Hematopoietic multipotent progenitor cell treated with erythropoietin and hydrocortisone succinate and interleukin-3 and kit ligand, for 6 days (in vitro differentiated cells): ENCODE data around the gene RNF2.
"Not testable (repeated sequence)": the region's sequence is repeated elsewhere in the genome, so short reads cannot be mapped to it uniquely, and the experiment has no call there.

ENCODE experiments used
- DNase-seq: peaks from one replicate; pipeline ENCODE4 v3.0.0-alpha.2; 2015

The RNF2 gene

DNA sequence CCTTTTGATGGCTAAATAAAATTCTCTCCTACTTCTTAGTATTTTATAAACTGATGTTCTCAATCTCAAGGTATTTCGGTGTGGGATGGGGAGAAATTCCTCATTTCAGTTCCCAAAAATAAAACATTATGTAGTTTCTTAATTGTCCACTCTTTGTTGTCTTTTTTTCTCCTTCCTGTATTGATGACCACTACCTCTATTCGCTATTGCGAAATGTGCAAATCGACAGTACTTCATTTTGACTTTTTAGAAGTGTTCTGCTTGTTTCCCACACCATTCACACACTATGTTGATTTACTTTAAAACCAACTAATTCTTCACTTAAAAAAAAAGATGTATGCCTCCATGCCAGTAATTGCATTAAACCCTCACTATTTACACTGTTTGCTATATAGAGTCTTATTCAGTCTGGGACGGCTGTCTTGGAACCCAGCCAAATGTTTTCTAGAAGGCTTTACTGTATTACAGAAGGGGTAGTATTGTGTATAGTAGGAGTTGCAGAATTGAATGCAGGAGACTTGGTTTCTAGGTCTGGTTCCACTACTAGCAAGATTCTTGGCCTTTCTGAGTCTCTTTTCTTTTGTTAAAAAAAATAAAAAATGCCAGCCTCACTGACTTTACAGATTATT lies 5.6 kb downstream of the RNF2 start:
- peak; percentile 68 for DNase-seq

DNA sequence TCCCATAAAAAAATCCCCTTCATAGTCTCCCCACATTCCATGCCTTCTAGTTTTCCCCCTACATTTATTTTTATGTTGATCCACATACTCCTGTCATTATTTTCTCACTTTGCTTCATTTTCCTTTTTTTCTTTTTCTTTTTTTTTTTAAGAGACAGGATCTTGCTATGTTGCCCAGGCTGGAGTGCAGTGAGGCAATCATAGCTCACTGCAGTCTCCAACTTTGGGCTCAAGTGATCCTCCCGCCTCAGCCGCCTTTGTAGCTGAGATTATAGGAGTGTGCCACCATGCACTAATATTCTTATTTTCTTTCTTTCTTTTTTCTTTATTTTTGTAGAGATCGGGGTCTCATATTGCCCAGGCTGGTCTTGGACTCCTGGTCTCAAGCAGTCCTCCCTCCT lies 7.8 kb downstream of the RNF2 start:
- DNase-seq: no peak

DNA sequence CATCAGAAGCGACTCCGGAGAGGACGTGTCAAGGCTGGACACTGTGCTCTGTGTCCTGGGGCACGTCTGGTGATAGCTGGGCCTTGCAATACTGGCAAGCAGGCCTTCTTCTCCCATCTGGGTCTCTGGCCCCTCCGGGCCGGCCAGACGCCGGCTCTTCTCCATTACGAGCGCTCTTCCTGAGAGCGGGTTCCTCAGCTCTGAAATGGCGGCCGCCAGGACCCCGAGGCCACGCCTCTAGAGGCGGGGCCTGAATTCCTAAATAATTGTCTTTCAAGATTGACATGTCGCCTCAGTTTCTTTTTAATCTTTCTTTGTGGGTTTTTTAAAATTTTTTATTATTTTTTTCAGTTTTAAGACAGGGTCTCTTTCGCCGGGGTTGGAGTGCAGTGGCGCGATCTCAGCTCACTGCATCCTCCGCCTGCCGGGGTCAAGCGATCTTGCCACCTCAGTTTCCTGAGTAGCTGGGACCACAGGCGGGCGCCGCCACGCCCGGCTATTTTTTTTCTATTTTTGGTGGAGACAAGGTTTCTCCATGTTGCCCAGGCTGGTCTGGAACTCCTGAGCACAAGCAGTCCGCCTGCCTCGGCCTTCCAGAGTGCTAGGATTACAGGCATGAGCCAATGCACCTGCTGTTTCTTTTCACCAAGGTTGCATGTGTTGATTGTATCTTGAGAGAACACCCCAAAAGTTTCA lies 9.2 kb downstream of the RNF2 start:
- no peak for DNase-seq

DNA sequence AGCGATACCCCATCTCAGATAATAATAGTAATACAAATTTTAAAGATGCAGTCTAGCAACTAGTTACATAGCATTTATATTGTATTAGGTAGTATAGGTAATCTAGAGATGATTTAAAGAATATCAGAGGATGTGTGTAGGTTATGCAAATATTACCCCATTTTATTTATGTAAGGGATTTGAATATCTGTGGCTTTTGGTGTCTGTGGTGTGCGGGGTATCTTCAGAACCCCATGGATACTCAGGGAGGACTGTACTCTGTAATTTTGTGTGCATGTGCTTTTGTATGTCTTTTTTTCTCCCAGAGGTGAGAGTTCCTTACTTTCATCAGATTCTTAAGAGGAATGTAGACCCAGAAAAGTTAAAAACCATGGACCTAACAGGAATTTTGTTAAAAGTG lies 12.8 kb downstream of the RNF2 start:
- no peak for DNase-seq

DNA sequence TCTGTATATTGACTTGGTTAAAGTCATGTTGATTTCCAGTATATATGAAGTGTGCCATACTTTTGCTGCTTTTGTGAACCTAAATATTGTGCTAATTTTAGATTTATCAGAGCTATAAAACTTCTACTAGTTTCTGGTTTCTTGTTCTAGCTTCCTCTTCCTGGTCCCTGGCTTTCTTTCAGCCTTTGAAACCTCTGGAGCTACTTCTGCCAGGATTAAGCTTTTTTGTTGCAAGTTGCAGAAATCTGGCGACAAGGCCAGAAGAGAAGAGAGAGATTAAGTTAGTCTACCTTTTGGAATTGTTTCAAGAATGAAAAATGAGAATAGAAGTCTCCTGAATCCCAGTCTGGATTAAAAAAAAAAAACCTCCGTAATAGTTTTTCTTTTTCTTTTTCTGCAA lies 13.5 kb downstream of the RNF2 start:
- no peak for DNase-seq

DNA sequence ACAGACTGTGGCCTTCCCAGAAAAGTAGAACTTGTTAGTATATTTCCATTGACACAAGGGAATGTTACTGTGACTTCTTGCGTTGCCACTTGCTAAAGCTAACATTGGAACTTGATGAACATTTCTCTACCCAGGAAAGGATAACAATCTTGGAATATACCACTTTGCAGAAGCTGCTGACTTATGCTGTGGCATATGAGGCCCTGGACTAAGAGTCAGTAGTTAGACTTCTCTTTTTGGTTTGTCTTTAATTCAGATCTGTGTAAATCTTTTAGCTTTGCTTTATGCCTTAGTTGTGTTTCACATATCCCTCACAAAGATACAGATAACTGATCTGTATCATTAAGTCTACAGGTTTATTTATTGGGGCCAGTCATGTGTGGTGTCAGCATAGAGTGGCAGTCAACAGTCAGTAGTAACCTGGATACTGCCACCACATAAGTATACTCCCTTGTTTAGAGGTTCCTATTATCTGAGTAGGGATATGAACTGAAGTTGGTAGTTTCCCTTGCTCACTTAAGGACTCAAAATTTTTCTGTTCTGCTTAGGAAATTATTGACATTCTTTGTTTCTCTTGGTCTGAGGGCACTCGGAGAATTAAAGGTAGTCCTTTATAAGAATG lies 14.7 kb downstream of the RNF2 start:
- DNase-seq: peak; percentile 38

DNA sequence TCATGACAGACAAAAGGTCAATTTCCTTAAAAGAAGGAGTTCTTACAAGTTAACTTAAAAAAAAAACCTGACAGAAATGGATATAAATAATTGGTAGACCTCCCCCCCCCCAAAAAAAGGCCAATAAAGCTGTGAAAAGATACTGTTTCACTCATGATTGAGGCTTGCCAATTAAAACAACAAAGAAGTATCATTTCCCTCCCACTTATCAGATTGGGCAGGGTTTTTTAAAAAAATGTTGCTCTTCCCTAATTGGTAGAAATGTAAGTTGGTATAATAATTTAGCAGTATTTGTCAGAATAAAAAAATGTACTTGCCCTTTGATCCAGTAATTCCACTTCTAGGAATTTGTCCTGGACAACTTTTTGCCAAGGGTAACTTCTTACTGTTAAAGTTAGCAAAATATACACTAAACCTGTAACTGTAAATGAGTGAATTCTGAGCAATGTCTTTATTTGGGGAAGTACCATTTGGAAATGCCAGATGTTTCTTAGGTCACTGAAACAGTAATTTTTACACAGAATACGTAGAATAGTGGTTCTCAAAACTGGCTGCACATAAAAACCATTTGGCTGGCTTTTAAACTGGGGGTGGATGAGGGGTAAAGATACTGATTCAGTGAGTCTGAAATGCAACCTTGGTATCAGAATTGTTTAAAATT lies 17.5 kb downstream of the RNF2 start:
- peak; percentile 48 for DNase-seq

DNA sequence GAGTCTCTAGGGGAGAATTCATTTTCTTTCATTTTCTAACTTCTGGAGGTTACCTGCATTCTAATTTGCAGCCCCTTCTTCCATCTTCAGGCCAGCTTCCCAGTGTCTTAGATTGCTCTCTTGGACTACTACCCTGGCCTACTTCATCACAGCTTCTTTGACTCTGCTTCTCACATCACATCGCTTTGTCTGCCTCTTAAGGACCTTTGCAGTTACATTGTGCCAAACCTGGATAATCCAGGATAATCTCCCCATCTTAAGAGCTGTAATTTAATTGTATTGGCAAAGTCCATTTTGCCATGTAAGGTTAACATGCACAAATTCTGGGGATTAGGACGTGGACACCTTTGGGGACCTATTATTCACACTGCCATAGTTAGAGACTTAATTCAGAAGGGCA lies 18.4 kb downstream of the RNF2 start:
- no peak for DNase-seq

DNA sequence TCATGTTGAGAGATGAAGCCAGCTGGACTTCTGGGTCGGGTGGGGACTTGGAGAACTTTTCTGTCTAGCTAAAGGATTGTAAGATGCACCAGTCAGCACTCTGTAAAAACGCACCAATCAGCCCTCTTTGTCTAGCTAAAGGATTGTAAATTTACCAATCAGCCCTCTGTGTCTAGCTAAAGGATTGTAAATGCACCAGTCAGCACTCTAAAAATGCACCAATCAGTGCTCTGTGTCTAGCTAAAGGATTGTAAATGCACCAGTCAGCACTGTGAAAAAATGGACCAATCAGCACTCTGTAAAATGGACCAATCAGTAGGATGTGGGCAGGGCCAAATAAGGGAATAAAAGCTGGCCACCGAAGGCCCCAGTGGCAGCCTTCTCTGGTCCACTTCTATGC lies 19.6 kb downstream of the RNF2 start:
- not testable (repeated sequence) for DNase-seq

DNA sequence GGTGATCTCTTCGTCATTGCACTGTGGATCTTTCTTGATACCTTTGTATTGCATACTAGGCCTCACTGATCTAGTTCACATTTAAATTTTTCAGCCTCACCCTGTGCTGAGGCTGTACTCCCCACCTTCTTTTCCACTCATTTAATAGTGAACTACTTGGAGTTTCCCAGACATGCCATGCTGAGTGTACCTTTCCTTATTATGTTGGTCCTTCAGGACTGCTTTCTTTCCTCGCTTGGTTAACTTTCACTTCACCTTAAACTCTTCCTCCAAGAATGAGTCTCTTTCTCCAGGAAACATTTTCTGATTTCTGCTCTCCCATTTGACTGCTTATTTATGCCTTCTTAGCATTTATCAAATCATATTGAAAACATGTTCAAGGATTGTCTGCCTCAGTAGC lies 20.8 kb downstream of the RNF2 start:
- DNase-seq: no peak

DNA sequence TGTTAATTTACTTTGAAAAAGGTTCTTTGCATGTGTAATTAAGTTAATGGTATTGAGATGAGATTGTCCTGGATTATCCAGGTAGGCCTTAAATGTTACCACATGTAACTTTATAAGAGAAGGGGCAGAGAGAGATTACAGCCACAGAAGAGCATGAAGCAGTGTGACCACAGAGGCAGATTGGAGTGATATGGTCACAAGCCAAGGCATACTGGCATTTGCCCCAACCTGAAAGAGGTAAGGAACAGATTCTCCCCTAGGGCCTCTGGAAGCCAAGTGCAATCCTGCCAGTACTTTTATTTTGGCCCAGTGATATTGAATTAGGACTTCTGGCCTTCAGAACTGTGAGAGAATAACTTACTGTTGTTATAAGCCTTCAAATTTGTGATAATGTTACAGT lies 23.0 kb downstream of the RNF2 start:
- DNase-seq: peak; percentile 54

DNA sequence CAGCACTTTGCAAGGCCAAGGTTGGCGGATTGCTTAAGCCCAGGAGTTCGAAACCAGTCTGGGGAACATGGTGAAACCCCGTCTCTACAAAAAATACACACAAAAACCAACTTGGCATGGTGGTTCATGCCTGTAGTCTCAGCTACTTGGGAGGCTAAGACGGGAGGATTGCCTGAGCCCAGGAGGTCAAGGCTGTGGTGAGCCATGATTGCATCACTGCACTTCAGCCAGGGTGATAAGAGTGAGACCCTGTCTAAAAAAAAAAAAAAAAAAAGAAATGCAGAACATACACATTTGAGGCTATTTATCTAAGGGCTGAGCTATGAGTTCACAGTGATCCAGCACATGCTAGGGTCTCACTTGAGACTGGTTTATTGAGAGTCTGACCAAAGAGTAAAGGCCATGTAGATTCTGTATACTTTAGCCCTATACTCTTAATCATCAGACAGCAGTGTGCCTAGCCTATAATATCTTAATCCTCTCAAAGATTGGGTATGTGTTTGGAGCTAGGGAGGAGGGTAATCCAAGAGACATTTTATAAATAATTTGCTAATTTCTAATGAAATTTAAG lies 23.9 kb downstream of the RNF2 start:
- peak; percentile 24 for DNase-seq

DNA sequence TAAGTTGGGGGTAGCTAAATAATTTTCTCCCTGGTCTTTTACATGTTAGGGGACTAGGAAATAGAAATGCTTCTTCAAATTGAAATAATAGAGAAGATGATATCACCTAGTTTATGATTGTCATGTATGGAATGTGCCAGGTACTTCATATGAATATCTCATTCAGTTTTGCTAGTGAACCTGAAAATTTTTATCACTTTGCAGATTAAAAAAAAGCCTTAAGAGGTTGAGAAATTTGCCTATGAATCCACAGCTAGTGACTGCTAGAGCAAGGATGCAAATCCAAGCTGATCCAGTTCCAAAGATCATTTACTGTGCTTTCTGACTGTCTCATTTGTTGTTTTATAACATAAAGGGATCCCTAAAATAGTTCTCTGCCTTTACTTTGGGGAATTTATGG lies 24.7 kb downstream of the RNF2 start:
- no peak for DNase-seq

DNA sequence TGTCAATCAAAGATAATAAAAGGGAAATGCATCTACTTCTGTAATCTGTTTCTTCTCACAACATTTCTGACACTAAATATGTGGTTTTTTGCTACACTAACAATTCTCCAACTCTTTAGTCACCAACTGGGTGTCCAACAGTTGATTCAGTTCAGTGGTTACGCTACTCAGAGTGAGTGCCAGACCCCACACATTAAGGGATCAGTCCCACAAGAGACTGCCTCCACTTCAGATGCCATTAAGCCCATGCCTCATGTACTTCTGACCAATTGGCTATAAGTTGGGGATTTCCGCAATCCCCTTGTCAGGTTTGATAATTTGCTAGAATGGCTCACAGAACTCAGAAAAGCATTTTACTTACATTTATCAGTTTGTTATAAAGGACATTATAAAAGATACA lies 28.4 kb downstream of the RNF2 start:
- no peak for DNase-seq

DNA sequence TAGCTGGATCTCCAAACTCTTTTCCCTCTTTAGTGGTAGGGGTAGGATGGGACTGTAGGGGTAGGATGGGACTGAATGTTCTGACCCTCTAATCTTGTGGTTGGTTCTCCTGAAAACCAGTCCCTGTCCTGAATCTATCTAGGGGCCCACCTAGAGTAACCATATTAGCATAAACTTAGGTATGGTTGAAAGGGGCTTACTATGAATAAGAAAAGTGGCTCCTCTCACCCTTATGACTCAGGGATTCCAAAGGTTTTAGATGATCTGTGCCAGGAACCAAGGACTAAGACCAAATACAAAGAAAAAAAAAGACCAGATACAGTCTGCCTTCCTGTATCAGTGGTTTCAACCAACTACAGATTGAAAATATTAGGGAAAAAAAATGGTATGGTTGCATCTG lies 28.9 kb downstream of the RNF2 start:
- DNase-seq: no peak

DNA sequence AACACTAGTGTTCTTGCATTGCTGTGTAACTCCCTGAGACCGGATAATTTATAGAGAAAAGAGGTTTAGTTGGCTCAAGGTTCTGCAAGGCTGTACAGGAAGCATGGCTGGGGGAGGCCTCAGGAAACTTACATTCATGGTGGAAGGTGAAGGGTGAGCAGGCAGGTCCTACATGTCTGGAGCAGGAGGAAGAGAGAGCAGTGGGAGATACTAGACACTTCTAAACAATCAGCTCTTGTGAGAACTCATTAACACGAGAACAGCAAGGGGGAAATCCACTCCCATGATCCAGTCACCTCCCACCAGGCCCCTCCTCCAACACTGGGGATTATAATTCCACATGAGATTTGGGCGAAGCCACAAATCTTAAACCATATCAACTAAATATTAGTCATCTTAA lies 30.1 kb downstream of the RNF2 start:
- no peak for DNase-seq

DNA sequence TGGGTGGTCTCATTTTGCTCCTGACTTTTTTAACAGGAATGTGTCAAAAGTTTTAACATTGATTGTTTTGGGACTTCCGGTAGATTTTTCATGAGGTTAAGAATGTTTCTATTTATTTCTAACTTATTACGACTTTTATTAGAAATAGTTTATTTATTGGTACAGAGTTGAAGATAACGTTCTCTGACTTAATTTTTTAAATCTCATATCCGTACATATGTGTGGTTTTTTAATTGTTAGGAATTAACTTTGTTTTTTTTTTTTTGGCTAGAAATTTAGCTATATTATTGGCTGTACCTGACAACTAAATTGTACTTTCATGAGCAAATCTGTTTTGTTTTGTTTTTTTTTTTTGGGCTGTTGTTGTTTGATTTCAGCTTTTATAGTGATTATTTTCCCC lies 32.0 kb downstream of the RNF2 start:
- DNase-seq: no peak

DNA sequence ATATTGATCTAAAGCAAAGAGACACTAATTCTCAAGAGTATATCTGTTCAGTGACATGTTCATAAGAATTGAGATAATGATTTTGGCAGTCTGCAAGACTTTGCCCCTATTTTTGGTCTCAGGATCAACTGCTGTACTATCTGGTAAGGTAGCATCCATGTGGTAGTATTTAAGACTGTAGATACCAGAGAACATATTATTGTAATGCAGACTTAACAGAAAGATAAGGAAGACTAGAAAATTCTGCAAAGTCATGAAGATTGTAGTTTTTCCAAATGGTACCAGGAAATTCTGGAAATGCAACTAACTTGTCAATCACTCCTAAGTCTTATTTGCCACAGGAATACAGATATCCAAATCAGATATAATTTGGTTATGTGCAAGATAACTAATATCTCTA lies 35.1 kb downstream of the RNF2 start:
- DNase-seq: peak; percentile 85

DNA sequence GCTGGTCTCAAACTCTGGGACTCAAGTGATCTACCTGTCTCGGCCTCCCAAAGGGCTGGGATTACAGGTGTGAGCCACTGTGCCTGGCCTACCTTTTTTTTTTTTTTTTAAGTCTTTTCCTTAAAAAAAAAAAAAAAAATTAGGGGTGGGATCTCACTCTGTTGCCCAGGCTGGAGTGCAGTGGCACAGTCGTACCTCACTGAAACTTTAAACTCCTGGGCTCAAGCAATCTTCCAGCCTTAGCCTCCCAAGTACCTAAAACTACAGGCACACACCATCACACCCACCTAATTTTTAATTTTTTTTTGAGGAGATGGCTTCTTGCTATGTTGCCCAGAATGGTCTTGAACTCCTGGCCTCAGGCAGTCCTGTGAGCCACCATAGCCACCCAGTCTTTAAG lies 38.5 kb downstream of the RNF2 start:
- no peak for DNase-seq

DNA sequence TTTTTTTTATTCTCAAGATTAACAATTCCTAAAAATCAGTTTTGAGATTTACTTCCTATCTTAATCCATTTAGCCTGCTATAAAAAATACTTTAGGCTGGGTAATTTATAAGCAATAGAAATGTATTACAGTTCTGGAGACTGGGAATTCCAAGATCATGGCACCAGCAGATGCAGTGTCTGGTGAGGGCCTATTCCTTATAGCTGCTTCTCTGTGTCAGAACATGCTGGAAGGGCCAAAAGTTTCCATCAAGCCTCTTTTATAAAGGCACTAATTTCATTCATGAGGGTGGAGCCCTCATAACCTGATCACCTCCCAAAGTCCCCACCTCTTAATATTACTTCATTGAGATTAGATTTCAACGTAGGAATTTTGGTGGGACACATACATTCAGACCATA lies 41.7 kb downstream of the RNF2 start:
- no peak for DNase-seq

DNA sequence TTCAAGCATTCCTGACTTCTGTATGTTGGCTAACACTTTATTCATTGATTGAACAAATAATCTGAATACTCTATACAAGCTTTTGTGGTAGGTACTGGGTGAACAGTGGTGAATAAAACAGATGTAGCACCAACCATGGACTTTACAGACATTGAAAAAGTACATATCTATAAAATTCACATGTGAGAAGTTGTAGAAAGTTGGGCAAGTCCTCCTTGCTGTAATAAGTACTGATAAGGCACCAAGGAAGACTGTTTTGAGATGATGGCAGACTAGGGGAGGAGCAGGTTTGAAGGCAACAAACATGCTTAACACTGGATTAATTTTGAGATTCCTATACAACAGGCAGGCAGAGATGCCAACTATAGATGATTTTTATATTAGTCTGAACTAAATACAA lies 42.4 kb downstream of the RNF2 start:
- DNase-seq: peak; percentile 86

DNA sequence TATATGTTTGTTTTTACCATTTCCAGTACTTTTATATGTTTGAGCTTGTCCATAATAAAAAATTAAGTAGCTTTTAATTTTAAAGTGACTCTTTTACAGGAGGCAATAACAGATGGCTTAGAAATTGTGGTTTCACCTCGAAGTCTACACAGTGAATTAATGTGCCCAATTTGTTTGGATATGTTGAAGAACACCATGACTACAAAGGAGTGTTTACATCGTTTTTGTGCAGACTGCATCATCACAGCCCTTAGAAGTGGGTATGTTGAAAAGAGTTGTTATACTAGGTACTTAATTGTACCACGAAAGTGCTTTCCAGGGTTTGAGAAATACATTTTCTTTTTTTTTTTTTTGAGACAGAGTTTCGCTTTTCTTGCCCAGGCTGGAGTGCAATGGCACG lies 46.1 kb downstream of the RNF2 start:
- DNase-seq: no peak

DNA sequence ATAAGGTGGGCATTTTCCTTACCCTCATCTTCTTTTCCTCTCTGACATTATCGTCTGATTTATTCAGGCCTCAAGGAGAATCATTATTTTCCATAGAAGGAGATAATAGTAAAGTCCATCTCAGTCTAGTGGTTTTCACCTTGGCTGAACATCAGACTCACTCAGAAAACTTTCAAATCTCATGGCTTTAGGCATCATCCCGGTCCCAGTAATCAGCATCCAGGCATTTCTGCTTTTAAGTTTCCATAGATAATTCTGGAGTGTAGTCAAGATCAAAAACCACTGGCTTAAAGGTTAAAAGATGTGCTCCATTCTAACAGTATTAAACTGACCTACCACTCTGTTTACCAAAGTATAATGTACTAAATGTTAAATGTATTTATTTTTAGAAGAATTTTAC lies 49.4 kb downstream of the RNF2 start:
- DNase-seq: no peak

DNA sequence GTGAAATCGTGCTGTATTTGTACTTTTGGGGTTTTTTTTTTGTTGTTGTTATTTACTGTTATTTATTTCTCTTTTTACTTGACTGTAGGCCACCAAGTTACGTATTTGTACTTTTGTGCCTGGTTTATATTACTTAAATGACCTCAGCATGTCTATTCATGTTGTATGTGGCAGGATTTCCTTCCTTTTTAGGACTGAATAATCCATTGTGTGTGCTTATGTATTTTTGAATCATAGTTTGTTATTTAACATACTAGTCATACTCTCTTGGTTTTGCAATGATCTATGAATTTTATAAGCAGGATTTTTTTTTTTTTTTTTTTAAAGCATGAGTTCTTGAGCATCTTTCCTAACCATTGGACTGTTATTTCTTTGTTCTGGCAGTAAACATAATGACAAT lies 51.2 kb downstream of the RNF2 start:
- DNase-seq: no peak
